Measurements from ENCODE around the gene PGPEP1. TPM values are rescaled to one million over a fixed set of nuclear protein-coding genes. Genes with fewer than 3 reads are reported as not detected.
A peak's percentile ranks its signal among the peaks of the same experiment; 100 is the strongest.
"Not testable (repeated sequence)": the region's sequence is repeated elsewhere in the genome, so short reads cannot be mapped to it uniquely, and the experiment has no call there.

PGPEP1 gene
- total RNA-seq, 1 donor from 2014 or later: 11.8 TPM

GRCh38 chr19:18332917-18333530 is 7.4 kb upstream of the PGPEP1 start:
- DNase-seq (ENCODE audit: low spot score): no peak

GRCh38 chr19:18333680-18334079 is 6.7 kb upstream of the PGPEP1 start:
- peak; percentile 24 for DNase-seq (ENCODE audit: low spot score)

GRCh38 chr19:18336121-18336520 is 4.3 kb upstream of the PGPEP1 start:
- DNase-seq (ENCODE audit: low spot score): no peak

GRCh38 chr19:18338541-18338940 is 1.9 kb upstream of the PGPEP1 start:
- no peak for DNase-seq (ENCODE audit: low spot score)

DNA sequence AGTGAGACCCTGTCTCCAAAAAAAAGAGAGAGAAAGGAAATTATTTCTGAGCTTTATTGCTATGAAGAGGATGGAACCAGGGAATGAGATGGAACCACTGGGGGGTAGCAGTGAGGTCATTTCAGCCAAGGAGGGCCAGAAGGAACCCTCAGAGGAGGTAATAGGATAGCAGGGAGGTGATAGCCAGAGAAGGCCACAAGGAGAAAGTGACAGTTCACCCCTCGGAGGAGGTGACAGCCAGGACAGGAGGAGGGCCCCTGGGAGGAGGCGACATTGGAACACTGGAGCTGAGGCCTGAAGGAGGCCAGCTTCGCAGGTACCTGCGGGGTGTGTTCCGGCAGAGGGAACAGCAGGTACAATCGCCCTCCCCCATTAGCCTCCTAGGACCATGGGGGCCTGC is 675 bp upstream of the PGPEP1 start:
- DNase-seq (ENCODE audit: low spot score): no peak

DNA sequence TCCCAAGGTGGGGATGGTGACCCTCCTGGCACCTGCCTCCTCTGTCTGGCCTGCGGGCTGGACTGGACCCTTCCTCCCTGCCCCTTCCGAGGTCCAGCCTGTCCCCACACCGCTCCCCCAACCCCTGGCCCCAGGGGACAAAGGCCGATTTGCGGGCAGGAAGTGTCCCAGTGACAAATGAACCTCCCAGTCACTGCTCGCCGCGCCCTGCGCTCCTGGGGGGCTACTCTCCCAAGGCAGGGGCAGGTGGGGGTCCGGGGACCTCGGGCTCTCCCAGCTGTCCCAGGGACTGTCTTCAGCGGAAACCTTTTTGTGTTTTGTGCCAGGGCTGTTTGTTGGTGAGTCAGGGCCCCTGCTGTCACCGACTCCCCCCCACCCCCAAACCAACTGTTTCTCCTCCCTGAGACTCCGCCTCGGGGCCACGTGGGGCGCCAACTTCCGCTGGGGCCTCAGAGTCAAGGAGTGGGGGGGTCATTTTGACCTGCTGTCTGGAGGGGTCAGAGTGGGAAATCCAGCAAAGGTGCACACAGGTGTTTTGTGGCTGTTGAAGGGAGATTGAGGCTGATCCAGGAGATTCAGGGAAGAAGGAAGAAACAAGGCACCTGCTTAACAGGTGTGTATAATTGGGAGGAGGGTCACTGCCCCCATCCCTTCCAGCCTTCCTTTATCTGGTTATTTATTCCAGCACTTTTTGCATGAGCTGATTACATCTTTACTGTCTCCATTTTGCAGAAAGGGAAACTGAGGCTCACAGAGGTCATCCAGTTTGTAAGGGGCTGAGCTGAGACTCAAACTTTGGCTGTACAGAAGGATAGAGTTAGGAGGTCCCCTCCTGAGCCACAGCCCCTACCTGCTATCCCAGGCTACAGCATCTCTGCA is 831 bp downstream of the PGPEP1 start:
- DNase-seq (ENCODE audit: low spot score): no peak

- no peak for DNase-seq (ENCODE audit: low spot score)
Observed at GRCh38 chr19:18342090-18342632, 1.8 kb downstream of the PGPEP1 start.

GRCh38 chr19:18344582-18344950 is 4.2 kb downstream of the PGPEP1 start:
- DNase-seq (ENCODE audit: low spot score): no peak

DNA sequence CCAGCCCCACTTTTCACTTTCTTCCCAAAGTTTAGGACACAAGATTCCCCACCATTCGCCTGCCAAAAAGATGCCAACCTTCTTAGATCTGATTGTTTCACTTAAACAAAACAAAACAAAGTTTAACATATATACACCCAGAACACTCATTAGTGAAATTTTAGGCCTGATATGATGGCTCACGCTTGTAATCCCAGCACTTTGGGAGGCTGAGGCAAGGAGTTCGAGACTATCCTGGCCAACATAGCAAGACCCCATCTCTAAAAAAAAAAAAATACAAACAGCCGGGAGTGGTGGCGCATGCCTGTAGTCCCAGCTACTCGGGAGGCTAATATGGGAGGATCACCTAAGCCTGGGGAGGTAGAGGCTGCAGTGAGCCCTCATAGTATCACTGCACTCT is 4.9 kb downstream of the PGPEP1 start:
- DNase-seq (ENCODE audit: low spot score): no peak

DNA sequence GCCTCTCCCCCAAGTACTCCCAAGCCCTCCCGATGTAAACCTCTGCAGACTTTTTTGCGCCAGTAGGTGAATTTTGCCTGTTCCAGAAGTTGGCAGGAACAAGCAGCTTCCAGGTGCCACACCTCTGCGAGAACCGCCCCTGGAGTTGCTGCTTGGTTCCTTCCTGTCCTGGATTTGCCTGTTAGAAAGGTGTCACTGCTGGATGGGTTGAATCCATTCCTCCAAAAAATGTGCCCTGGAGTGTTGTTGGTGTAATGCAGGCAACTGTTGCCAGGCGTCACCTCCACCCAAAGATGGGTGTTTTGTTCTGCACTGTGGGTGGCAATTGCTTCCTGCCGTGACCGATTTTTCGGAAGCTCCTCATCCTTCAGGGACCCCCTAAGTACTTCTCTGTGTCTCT is 5.7 kb downstream of the PGPEP1 start:
- no peak for DNase-seq (ENCODE audit: low spot score)

DNA sequence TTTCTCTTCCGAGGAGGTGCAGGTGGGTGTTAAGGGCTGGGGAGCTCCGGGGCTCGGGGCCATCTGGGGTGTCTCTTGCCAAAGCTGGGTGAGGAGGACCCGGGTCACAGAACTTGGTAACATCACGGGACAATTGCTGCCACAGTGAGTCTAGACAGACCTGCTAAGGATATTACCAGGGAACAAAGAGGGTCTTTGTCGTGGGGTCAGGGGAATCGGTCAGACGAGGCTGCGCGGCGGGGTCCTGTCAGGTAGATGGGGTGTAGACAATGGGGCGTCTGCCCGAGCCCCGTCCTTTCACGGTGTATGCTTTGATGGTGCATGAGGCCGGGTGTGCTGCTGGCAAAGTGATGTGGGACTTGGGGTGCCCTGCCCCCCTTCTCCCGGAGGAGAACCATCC is 7.8 kb downstream of the PGPEP1 start:
- no peak for DNase-seq (ENCODE audit: low spot score)

DNA sequence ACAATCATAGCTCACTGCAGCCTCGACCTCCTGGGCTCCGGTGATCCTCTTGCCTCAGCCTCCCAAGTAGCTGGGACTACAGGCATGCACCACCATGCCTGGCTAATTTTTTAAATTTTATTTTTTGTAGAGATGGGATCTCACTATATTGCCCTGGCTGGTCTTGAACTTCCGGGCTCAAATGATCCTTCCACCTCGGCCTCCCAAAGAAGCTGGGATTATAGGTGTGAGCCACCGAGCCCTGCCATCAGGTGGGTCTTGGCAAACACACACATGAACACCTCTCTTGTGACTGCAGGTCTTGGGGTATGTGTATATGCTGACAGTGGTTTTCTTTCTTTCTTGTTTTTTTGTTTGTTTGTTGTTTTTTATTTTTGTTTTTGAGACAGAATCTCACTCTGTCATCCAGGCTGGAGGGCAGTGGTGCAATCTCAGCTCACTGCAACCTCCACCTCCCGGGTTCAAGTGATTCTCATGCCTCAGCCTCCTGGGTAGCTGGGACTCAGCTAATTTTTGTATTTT is 8.5 kb downstream of the PGPEP1 start:
- DNase-seq (ENCODE audit: low spot score): not testable (repeated sequence)

DNA sequence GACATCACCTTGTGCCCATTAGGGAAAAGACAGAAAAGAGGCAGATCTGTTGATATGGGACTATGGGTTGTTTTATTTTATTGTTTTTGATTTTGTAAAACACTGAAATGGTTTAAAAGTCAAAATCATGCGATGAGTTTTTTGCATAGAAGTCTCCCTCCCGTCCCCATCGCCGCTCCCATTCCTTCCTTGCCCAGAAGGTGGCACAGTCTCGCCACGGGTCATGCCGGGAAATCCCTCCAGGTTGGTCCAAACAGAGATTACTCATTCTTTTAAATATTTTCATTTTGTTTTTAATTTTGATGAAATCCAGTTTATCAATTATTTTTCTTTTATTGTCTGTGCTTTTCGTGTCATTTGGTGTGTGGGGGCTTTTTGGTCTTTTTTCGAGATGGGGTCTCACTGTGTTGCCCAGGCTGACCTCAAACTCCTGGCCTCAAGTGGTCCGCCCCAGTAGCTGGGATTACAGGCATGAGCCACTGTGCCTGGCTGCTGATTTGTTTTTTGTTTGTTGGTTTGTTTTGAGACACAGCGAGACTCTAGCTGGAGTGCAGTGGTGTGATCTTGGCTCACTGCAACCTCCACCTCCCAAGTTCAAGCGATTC is 9.2 kb downstream of the PGPEP1 start:
- DNase-seq (ENCODE audit: low spot score): peak; percentile 35

DNA sequence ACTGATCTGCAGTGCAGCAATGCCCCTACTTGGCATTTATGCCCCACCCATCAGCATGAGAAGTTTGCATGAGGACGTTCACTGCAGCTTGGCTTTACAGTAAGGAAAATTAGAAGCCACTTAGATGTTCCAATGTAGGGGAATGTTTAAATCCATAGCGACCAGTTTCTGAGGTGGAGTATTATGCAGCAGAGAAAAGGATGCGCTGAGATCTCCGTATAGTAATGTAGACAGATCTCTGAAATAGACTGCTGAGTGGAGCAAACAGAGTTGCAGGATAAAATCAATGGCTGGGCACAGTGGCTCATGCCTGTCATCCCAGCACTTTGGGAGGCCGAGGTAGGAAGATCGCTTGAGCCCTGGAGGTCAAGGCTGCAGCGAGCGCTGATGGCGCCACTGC is 10.1 kb downstream of the PGPEP1 start:
- DNase-seq (ENCODE audit: low spot score): no peak

- DNase-seq (ENCODE audit: low spot score): no peak
Observed at GRCh38 chr19:18351544-18351943, 11.1 kb downstream of the PGPEP1 start.

- no peak for DNase-seq (ENCODE audit: low spot score)
Observed at GRCh38 chr19:18353378-18354005, 13.1 kb downstream of the PGPEP1 start.

- DNase-seq (ENCODE audit: low spot score): not testable (repeated sequence)
Observed at GRCh38 chr19:18354743-18355142, 14.3 kb downstream of the PGPEP1 start.

- no peak for DNase-seq (ENCODE audit: low spot score)
Observed at GRCh38 chr19:18357041-18357440, 16.6 kb downstream of the PGPEP1 start.

- DNase-seq (ENCODE audit: low spot score): no peak
Observed at GRCh38 chr19:18361646-18362045, 21.2 kb downstream of the PGPEP1 start.

GRCh38 chr19:18362934-18363542 is 22.6 kb downstream of the PGPEP1 start:
- DNase-seq (ENCODE audit: low spot score): no peak

DNA sequence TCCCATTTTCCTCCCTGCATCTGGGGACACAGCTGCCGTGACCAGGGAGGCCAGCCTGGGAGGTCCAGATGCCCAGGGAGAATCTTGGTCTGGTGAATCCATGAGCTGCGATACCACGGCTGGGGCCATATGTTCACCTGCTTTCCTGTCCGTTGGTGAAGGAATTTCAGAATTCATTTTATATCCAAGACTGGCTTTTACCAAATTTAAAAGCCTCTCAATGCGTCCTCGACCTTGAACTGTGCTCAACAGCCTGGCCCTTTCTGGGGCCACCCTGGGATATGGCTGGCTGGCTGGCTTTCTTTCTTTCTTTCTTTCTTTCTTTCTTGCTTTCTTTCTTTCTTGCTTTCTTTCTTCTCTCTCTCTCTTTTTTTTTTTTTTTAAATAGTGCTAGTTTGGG is 23.4 kb downstream of the PGPEP1 start:
- DNase-seq (ENCODE audit: low spot score): no peak
